GM21381 (cell line): Measurements from ENCODE around the gene LYZ.

ENCODE experiments used
- ATAC-seq: cut with Tn5 transposase; IDR thresholded peaks from one replicate; pipeline ENCODE4 v1.9.1; 2021; ENCODE audit warnings: mild to moderate bottlenecking, moderate library complexity; ENCODE audit not compliant: unreplicated experiment

LYZ gene

DNA sequence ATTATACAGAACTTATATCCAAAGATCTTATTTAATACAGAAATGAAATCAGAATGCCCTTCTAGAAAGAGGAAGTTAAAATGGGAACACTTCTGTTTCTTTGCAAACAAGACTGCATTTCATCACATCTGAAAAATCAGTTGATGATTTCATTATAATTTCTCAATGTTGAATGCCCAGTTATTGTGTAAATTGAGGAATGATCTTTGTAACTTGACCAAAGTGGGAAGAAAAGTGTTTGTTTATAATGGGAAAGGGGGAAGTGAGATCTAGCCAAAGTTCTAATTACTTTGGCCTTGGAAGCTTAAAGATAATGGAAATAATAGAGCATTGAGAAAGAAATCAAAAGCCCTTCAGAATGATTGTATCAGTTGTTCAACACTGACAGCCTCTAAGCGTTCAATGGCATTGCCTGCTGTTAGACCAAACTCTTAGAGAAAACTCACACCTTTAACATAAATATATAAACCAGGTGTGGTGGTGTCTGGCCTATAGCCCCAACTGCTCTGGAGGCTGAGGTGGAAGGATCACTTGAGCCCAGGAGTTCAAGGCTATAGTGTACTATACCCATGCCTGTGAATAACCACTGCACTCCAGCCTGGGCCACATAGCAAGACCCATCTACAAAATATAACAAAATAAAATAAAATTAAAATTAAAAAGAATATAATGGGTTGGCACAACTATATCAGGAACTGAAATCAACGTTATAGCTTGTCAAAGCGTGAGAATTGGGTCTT lies 9.9 kb upstream of the LYZ start:
- ATAC-seq = no peak

- no peak for ATAC-seq
These were observed 9.2 kb upstream of the LYZ start for GRCh38 chr12:69338936-69339335.

GRCh38 chr12:69339999-69340398 lies 8.2 kb upstream of the LYZ start:
- no peak for ATAC-seq

GRCh38 chr12:69341328-69341727 lies 6.9 kb upstream of the LYZ start:
- no peak for ATAC-seq

DNA sequence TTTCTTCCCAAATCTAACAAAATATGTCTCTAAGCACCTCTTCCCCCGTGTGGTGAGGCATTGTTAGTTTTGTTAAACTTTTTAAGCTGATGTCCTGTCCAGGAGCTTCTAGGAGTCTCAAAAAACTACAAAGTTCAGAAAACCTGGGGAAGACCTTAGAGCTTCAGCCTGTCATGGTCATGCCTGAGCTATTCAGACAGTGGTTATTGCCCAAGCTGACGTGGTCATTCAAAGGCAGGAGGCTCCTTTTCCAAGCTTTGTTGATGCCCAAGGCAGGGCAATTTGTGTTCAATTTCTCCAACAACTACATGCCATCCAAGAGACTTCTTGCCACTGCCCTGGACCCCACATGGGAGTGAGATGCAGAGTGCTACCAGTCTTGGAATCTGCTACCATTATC lies 5.8 kb upstream of the LYZ start:
- no peak for ATAC-seq

- no peak for ATAC-seq
These were observed 4.8 kb upstream of the LYZ start for GRCh38 chr12:69343357-69343756.

- ATAC-seq = no peak
These were observed 4.1 kb upstream of the LYZ start for GRCh38 chr12:69343885-69344612.

GRCh38 chr12:69345077-69345476 lies 3.1 kb upstream of the LYZ start:
- ATAC-seq = no peak

DNA sequence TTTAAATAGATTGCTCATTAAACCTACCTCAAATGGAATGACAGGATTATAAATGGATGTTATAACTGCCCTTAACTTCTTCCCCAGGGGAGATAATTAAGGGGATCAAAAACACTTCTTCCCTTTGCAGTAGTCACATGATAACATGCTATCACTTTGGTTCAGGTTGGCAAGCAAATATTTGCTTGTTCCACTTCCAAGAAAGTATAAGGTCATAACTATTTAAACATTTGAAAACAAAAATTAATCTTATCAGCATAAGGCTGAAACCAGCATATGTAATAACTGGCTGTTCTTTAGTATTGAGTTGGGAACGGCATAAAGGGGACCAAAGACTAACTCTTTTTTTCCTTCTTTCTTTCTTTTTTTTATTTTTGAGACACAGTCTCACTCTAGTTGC lies 2.4 kb upstream of the LYZ start:
- no peak for ATAC-seq

- ATAC-seq = no peak
These were observed 1.9 kb downstream of the LYZ start for GRCh38 chr12:69350002-69350626.

GRCh38 chr12:69350777-69351176 lies 2.6 kb downstream of the LYZ start:
- no peak for ATAC-seq

- no peak for ATAC-seq
These were observed 3.5 kb downstream of the LYZ start for GRCh38 chr12:69351462-69352236.

GRCh38 chr12:69352904-69353303 lies 4.7 kb downstream of the LYZ start:
- no peak for ATAC-seq

- no peak for ATAC-seq
These were observed 6.0 kb downstream of the LYZ start for GRCh38 chr12:69354172-69354555.

DNA sequence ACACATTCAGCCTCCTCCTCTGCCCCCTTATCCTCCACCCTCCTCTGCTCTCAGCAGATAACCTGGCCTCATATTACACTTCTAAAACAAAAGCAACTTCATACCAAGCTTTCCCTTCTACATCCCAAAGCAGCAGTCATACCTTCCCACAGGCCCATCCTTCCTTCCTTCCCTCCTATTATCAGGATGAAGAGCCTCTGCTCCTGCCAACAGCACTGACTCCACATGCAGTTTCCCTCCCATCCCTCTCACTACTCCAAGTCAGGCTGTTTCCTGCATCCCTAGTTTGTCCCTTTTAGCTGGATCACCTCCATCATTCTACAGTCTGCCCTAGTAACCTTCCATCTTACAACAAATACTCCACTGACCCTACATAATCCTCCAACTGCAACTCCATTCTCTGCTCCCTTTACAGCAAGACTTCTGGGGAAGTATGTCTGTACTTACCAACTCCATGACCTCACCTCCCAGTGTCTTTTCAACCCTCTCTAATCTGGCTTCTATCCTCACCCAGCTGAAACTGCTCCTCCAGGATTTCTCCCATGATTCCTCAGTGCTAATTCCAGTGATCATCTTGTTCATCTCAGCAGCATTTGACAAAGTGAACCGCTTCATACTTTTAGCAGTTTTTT lies 6.5 kb downstream of the LYZ start:
- no peak for ATAC-seq

DNA sequence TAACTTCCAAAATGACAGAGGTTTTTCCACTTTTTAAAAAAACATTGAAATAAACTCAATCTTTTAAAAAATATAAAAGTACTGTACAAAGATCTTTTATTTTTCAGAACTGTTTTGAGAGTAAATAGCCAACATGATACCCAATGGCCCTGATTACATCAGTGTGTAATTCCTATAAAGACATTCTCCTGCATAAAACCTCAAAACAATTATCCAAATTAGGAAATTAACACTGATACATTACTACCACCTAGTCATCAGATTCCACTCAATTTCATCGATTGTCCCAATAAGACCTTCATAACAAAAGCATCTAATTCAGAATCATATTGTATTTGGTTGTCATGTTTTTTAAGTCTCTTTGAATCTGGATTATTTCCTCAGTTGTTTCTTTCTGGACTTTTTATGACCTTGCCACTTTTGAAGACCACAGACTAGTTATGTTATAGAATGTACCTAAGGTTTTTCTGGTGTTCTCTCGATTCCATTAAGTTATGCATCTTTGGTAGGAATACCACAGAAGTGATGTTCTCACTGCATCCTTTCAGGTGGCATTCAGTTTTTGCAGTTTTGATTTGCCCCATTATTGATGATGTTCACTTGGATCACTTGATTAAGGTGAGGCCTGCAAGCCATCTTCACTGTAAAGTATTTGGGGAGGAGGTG lies 7.3 kb downstream of the LYZ start:
- no peak for ATAC-seq

DNA sequence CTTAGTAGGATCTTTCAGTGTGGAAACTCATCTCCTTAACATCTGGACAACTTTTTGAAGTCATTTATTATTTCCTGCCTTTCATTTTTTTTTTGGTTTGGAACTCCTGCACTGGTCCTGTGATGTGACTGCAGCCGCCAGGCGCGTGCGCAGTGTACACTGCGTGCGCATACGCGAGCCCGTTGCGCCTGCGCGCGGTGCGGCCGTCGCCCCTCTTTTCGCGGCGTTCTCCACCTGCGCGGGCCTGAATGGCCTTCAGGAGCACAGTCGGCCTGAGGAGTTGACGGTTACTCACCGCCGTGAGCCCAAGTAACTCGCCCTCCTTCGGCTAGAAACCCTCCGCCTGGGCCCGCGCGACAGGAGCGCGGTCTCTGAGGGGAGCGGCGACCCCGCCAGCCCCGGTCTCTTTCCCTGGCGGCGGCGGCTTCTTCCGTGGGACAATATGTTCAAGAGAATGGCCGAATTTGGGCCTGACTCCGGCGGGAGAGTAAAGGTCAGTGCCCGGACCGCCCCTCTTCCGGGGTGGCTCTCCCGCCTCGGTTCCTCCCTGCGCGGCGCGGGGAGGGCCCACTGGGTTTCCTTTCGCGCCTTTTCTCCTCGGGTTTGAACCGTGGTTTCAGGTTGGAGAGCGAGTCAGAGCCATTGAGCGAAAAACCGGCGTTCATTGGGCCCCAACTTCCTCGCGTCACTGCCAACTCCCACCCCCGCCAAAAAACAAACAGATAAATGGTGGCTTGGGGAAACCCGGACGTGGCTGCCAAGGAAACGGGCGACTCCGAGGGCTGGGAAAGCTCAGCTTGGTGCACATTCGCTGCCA lies 11.6 kb downstream of the LYZ start, which contains the start of gene YEATS4:
Gene YEATS4, plus strand, starts transcription at position 213 of the 817 bp plus-strand sequence. Its CDS starts 230 bp downstream, at position 443.
- peak; percentile 80 for ATAC-seq

DNA sequence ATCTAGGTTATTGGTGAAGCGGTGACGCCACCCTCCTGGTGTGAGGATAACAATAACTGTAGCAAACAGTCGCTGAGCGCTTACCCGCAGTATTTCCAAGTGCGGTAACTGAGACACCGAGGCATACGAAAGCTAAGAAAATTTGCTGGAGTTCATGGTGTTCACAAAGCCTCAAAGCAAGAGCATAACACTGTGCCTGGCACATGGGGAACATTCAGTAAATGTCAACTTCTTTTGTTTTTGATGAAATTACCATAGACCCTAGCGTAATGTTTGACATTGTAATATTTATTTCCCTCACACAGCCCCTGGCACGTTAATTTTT lies 12.1 kb downstream of the LYZ start:
- ATAC-seq = no peak

DNA sequence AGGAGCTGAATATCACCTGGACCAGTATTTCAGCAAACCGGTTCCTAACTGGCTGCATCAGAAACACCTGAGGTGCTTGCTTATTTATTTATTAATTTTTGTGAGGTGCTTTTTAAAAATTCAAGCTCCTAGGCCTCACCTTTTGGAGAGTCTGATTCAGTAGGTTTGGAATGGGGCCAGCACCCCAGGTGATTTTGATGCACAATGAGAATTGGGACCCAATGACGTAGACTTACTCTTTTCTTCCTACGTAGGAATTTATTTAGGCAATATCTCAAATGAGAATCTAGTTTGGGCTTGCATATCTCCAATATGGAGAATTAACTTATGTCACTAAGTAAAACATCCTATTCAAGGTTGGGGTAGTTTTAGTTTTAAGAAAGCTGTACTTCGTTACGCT lies 18.6 kb downstream of the LYZ start:
- no peak for ATAC-seq

DNA sequence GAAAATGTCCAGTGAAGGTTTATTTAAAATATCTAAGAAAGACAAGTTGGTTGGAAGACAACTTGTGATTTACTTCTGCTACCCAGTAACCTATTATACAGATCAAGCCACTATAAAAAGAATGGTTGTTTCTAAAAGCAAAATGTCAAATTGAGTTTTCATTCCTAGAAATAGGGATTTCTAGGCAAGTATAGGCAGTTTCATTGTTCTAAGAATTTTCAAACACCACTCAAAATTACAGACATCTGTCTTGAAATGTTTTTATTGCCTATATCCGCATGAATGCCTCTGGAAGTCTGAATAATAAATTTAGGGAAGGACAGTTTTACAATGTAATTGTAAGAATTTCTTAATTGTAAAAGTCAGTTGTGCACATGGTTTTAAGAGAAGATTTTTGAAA lies 20.0 kb downstream of the LYZ start:
- no peak for ATAC-seq
